Measurements from ENCODE around the gene RGMB. TPM values are rescaled to one million over a fixed set of nuclear protein-coding genes. Genes with fewer than 3 reads are reported as not detected.

RGMB gene
- total and polyA plus RNA-seq, 2 donors from 2014 or later, result 4.0 to 12.2 TPM

DNA sequence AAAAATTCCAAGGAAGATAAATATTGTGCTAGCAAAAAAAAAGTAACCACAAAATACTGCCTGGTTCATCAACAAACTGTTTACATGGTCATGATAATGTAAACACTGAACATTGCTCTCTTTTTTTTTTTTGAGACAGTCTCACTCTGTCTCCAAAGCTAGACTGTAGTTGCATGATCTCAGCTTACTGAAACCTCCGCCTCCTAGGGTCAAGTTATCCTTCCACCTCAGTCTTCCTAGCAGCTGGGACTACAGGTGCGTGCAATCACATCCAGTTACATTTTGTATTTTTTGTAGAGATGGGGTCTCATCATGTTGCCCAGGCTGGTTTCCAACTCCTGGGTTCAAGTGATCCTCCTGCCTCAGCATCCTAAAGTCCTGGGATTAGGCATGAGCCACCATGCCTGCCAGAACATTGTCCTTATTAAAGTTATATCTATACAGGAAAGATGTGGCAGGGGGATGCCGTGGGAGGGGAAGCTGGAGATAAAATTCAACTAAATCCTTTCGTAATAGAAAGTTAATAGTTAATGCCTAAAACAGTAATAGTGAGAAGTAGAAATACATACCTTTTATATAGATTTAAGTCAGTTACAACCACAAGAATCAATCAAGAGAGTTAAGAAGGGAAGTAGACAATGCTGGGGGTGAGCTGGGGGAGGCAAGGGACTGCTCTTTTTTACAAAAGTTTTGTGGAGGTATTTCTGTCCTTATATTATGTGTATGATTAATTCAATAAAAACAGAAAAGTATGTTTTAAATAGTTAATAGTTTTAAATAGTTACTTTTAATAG lies 52.3 kb downstream of the RGMB start:
- Histone ChIP-seq H3K27me3 (ENCODE audit: control insufficient read depth, insufficient read depth, low read length) (no peaks in the 10 kb centered on the region), H3K9ac (ENCODE audit: low read length in 3 of 3) (no peak overlapping the region), H3K36me3 (ENCODE audit: control insufficient read depth in 2 of 3, insufficient read depth in 3 of 3, low read length in 3 of 3) (no peaks in the 10 kb centered on the region), H3K4me1 (ENCODE audit: control insufficient read depth in 2 of 3, insufficient read depth in 2 of 3, low read depth in 1 of 3, low read length in 3 of 3) (no peaks in the 10 kb centered on the region), H3K9me3 (ENCODE audit: control insufficient read depth in 2 of 3, insufficient read depth in 1 of 3, low read length in 3 of 3) (peaks cover 0 to 3% (median 0%) of the 10 kb centered on the region in 3 donors), H3K4me3 (ENCODE audit: low read length in 3 of 3) (no peak overlapping the region), H3K27ac (ENCODE audit: low read depth in 2 of 2, low read length in 2 of 2) (no peak overlapping the region)
- intact Hi-C loops (cut with DNase I), result no loop called here
- DNase-seq (no peak), FAIRE-seq (no peak)
- TF ChIP-seq, protein P1, sequence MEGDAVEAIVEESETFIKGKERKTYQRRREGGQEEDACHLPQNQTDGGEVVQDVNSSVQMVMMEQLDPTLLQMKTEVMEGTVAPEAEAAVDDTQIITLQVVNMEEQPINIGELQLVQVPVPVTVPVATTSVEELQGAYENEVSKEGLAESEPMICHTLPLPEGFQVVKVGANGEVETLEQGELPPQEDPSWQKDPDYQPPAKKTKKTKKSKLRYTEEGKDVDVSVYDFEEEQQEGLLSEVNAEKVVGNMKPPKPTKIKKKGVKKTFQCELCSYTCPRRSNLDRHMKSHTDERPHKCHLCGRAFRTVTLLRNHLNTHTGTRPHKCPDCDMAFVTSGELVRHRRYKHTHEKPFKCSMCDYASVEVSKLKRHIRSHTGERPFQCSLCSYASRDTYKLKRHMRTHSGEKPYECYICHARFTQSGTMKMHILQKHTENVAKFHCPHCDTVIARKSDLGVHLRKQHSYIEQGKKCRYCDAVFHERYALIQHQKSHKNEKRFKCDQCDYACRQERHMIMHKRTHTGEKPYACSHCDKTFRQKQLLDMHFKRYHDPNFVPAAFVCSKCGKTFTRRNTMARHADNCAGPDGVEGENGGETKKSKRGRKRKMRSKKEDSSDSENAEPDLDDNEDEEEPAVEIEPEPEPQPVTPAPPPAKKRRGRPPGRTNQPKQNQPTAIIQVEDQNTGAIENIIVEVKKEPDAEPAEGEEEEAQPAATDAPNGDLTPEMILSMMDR (IDR thresholded peaks at IDR 0.05; ENCODE audit: borderline replicate concordance, extremely low read depth, insufficient read depth), result no peak

DNA sequence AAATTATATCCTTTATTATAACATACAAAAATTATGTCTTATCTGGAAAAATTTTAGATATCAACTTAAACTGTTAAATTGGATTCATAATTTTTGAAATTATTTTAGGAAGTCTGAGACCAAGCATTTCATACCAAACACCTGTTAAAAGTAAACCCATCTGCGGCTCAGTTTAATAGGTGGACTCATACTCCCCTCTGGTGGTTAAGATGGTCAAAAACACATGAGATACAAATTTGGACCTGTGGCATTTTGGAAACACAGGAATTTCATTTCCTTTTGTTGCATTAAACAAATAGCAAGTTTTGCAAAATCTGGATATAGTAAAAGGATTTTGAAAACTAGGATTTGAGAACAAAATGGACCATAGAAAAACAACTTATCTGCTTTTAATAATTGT lies 53.7 kb downstream of the RGMB start:
- intact Hi-C loops (cut with DNase I), result no loop called here
- H3K36me3 ChIP-seq (ENCODE audit: control insufficient read depth in 2 of 3, insufficient read depth in 3 of 3, low read length in 3 of 3), result no peaks in the 10 kb centered on the region
- H3K27me3 ChIP-seq (ENCODE audit: control insufficient read depth, insufficient read depth, low read length), result no peaks in the 10 kb centered on the region
- no peak overlapping the region for H3K4me3 ChIP-seq (ENCODE audit: low read length in 3 of 3)
- no peaks in the 10 kb centered on the region for H3K4me1 ChIP-seq (ENCODE audit: control insufficient read depth in 2 of 3, insufficient read depth in 2 of 3, low read depth in 1 of 3, low read length in 3 of 3)
- no peaks in the 10 kb centered on the region for H3K9me3 ChIP-seq (ENCODE audit: control insufficient read depth in 2 of 3, insufficient read depth in 1 of 3, low read length in 3 of 3)
- H3K9ac ChIP-seq (ENCODE audit: low read length in 3 of 3), result no peak overlapping the region
- DNase-seq (peak in 2 of 5 donors; percentile 60 to 71), FAIRE-seq (peak; percentile 98)
- TF ChIP-seq, protein P1 (IDR thresholded peaks at IDR 0.05; ENCODE audit: borderline replicate concordance, extremely low read depth, insufficient read depth), result peak; percentile 39
- H3K27ac ChIP-seq (ENCODE audit: low read depth in 2 of 2, low read length in 2 of 2), result no peak overlapping the region

DNA sequence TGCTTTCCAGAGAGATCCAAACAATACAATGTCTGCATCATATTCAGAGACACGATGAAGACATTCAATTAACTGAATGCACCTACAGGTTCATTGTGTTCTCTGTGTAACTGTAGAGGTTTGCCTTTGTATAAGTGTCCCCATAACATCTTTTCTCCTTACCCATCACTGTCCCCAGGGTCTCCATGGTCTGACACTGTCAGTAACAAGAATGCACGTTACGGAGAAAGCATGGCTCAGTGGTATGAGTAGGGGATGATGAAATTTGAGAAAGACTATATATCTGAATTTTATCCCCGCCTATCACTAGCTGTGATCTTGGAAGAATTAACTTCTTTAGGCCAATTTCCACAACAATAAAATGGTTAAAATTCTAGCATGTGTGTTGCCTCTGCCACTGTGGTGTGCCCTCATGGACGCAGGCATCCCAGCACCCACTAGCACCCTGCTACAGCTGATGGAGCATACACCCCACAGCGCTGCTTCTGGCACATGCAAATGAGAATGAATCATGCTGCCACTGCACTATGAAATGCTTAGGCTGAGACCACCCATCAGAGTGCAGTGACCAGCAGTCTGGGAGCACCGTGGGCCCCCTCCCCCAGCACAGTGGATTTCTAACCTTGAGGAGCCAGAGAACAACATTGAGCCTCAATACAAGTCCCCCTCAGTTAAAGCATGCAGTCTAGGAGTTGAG lies 54.3 kb downstream of the RGMB start:
- Histone ChIP-seq H3K4me1 (ENCODE audit: control insufficient read depth in 2 of 3, insufficient read depth in 2 of 3, low read depth in 1 of 3, low read length in 3 of 3) (no peaks in the 10 kb centered on the region), H3K27ac (ENCODE audit: low read depth in 2 of 2, low read length in 2 of 2) (no peak overlapping the region), H3K27me3 (ENCODE audit: control insufficient read depth, insufficient read depth, low read length) (no peaks in the 10 kb centered on the region), H3K36me3 (ENCODE audit: control insufficient read depth in 2 of 3, insufficient read depth in 3 of 3, low read length in 3 of 3) (no peaks in the 10 kb centered on the region), H3K4me3 (ENCODE audit: low read length in 3 of 3) (no peak overlapping the region), H3K9ac (ENCODE audit: low read length in 3 of 3) (no peak overlapping the region), H3K9me3 (ENCODE audit: control insufficient read depth in 2 of 3, insufficient read depth in 1 of 3, low read length in 3 of 3) (no peaks in the 10 kb centered on the region)
- intact Hi-C loops (cut with DNase I), result no loop called here
- FAIRE-seq (no peak), DNase-seq (no peak)
- TF ChIP-seq, protein P1 (IDR thresholded peaks at IDR 0.05; ENCODE audit: borderline replicate concordance, extremely low read depth, insufficient read depth), result no peak

All from kidney (tissue), 14 donors.